Measurements from ENCODE around the gene ABCA3.

DNA sequence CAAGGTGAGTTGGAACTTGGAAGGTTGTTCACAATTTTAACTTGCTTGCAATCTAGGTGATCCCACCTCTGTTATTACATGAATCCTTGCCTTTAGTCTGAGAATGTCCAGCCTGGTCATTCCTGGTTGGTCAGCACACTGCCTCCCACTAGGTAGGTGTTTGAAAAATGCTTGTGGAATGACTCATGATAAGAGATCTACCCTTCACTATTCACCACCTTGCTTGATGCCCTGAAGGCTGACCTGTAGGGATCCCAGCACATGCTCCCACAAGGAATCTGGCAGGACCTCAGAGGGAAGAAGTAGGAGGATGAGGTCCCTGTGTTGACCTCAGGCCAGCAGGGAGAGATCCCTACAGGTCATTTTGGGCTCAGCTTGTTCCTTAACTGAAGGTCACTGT is 30.2 kb upstream of the ABCA3 start:
- TF ChIP-seq, protein P1, sequence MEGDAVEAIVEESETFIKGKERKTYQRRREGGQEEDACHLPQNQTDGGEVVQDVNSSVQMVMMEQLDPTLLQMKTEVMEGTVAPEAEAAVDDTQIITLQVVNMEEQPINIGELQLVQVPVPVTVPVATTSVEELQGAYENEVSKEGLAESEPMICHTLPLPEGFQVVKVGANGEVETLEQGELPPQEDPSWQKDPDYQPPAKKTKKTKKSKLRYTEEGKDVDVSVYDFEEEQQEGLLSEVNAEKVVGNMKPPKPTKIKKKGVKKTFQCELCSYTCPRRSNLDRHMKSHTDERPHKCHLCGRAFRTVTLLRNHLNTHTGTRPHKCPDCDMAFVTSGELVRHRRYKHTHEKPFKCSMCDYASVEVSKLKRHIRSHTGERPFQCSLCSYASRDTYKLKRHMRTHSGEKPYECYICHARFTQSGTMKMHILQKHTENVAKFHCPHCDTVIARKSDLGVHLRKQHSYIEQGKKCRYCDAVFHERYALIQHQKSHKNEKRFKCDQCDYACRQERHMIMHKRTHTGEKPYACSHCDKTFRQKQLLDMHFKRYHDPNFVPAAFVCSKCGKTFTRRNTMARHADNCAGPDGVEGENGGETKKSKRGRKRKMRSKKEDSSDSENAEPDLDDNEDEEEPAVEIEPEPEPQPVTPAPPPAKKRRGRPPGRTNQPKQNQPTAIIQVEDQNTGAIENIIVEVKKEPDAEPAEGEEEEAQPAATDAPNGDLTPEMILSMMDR (IDR thresholded peaks at IDR 0.05), result no peak
- no peak for TF ChIP-seq POLR2A (IDR thresholded peaks at IDR 0.05)

Measured in adrenal gland (tissue), 5 donors.